K562 (cell line): Measurements from ENCODE around the gene NEK4. TPM values are rescaled to one million over a fixed set of nuclear protein-coding genes. Genes with fewer than 3 reads are reported as not detected.

Experiments
- ATAC-seq: fragments of 200-7000 bp; cut with Tn5 transposase; 3 replicates; pipeline ENCODE4 v1.9.1; 2020; ENCODE audit warnings: moderate library complexity
- BruUV-seq: library from RNA; stranded (reverse); fragments of 400-500 nt; replicated peaks from 2 replicates; lab custom pipeline; 2021; lab: Mats Ljungman, UMichigan
- CTCF ChIA-PET: fragments of 300-600 bp; formaldehyde crosslinking; extraction: SDS; loops from one replicate; lab custom pipeline; 2021; ENCODE audit warnings: low intra/inter-chr PET ratio; lab: Yijun Ruan, JAX
- POLR2A ChIA-PET: fragments of 300-600, 350-650 bp; sonication (Branson Sonifier 250); formaldehyde crosslinking; extraction: SDS; loops from one replicate; lab custom pipeline; 2021; ENCODE audit warnings: antibody characterized with exemption, inconsistent platforms; lab: Yijun Ruan, JAX
- DNase-seq, 4 experiments: peaks; one replicate each; pipeline versions ENCODE4 v3.0.0 to v3.0.0-alpha.2; 2011 to 2018; ENCODE audit warnings: low spot score in 3 of 4, mixed read lengths in 3 of 4; ENCODE audit errors: extremely low read depth in 1 of 4
- FAIRE-seq: peaks from 2 replicates; lab custom pipeline; 2011; peaks lifted over from hg19 to GRCh38; lab: Jason Lieb, UNC
- H2AFZ ChIP-seq: 2 replicates; pipeline ENCODE4 v1.6.0; 2011; ENCODE audit warnings: low read depth, low read length, control low read depth, inconsistent platforms
- H3K27ac ChIP-seq: fragments of 200-600 bp; 3 replicates; pipeline ENCODE4 v1.8.0; 2011; ENCODE audit warnings: low read depth, mild to moderate bottlenecking, control low read depth, inconsistent platforms, low read length, moderate library complexity, mixed read lengths; ENCODE audit errors: extremely low read depth
- H3K27me3 ChIP-seq, 2 experiments: fragments of 300-600 bp in 1 of 2; 2 replicates in 1 of 2; 3 replicates in 1 of 2; pipeline versions ENCODE4 v1.6.0 to v1.8.0; 2011; ENCODE audit warnings: inconsistent platforms in 2 of 2, low read length in 2 of 2, mild to moderate bottlenecking in 1 of 2, mixed read lengths in 1 of 2, moderate library complexity in 1 of 2; ENCODE audit not compliant: control insufficient read depth in 2 of 2, insufficient read depth in 2 of 2
- H3K36me3 ChIP-seq: fragments of 300-600 bp; 3 replicates; pipeline ENCODE4 v1.8.0; 2011; ENCODE audit warnings: mild to moderate bottlenecking, low read length, inconsistent platforms; ENCODE audit not compliant: control insufficient read depth, insufficient read depth
- H3K4me1 ChIP-seq, 2 experiments: fragments of 200-600 bp in 1 of 2; replicated peaks in 1 of 2; 2 replicates in 1 of 2; 3 replicates in 1 of 2; pipeline versions ENCODE4 v1.5.1 to v1.8.0; 2011; ENCODE audit warnings: inconsistent platforms in 2 of 2, low read length in 2 of 2, mild to moderate bottlenecking in 1 of 2, mixed read lengths in 1 of 2, moderate library complexity in 1 of 2; ENCODE audit not compliant: control insufficient read depth in 2 of 2, insufficient read depth in 2 of 2
- H3K4me2 ChIP-seq: 2 replicates; pipeline ENCODE4 v1.6.1; 2011; ENCODE audit warnings: low read length, control low read depth, inconsistent platforms, mixed read lengths; ENCODE audit not compliant: insufficient read depth
- H3K4me3 ChIP-seq: fragments of 200-600 bp; sonication (generic), shearing (Covaris generic); 2 replicates; pipeline ENCODE4 v1.5.1; 2016; ENCODE audit warnings: control low read depth, inconsistent platforms
- H3K79me2 ChIP-seq: fragments of 200-600 bp; 3 replicates; pipeline ENCODE4 v1.8.0; 2011; ENCODE audit warnings: low read length, inconsistent platforms; ENCODE audit not compliant: control insufficient read depth, insufficient read depth
- H3K9ac ChIP-seq, 2 experiments: 2 replicates each; pipeline versions ENCODE4 v1.6.0 to v1.6.1; 2011; ENCODE audit warnings: low read depth in 2 of 2, low read length in 2 of 2, control low read depth in 1 of 2, inconsistent platforms in 1 of 2, mild to moderate bottlenecking in 1 of 2, mixed read lengths in 1 of 2; ENCODE audit not compliant: insufficient read depth in 1 of 2
- H3K9me1 ChIP-seq: one replicate; pipeline ENCODE4 v1.6.0; 2011; ENCODE audit warnings: inconsistent platforms, mild to moderate bottlenecking, low read length, moderate library complexity; ENCODE audit not compliant: control insufficient read depth, insufficient read depth
- H3K9me3 ChIP-seq: replicated peaks from 2 replicates; pipeline ENCODE4 v1.5.1; 2011; ENCODE audit warnings: low read depth, low read length, inconsistent platforms; ENCODE audit not compliant: control insufficient read depth, insufficient read depth
- H4K20me1 ChIP-seq: replicated peaks from 2 replicates; pipeline ENCODE4 v1.6.1; 2011; ENCODE audit warnings: low read length, inconsistent platforms, mixed read lengths; ENCODE audit not compliant: control insufficient read depth, insufficient read depth
- HMGXB4 ChIP-seq: sonication (generic); formaldehyde crosslinking; IDR thresholded peaks from 2 replicates; pipeline ENCODE4 v1.8.1; 2023; ENCODE audit warnings: mild to moderate bottlenecking, missing genetic modification reagents
- POLR2G ChIP-seq: fragments of 200-400 bp; formaldehyde crosslinking; IDR thresholded peaks from 2 replicates; pipeline ENCODE4 v1.6.1; 2017; ENCODE audit warnings: low read depth, mild to moderate bottlenecking, antibody characterized with exemption, low read length, moderate library complexity
- TGIF2 ChIP-seq: sonication (generic); formaldehyde crosslinking; IDR thresholded peaks from 2 replicates; pipeline ENCODE4 v1.8.1; 2022; ENCODE audit warnings: mild to moderate bottlenecking, missing genetic modification reagents, moderate library complexity
- WGBS: fragments of 100-300 bp; shearing (Covaris generic); methylation state at CpG from one replicate; pipeline ENCODE4 v1.1.6; 2016; ENCODE audit warnings: low coverage, mixed read lengths; ENCODE audit not compliant: insufficient coverage; ENCODE audit errors: missing lambda C conversion rate; 5-methylcytosine and 5-hydroxymethylcytosine counted together
- in situ Hi-C: fragments of 300-500 bp; cut with MboI; formaldehyde crosslinking; loops from 4 replicates; pipeline ENCODE4 v1.15.0; 2018; ENCODE audit warnings: inconsistent platforms, mixed read lengths
- intact Hi-C: fragments of 100-400 bp; cut with micrococcal nuclease; formaldehyde crosslinking; loops from 2 replicates; pipeline ENCODE4 v1.14.2; 2022
- polyA plus RNA-seq, 8 experiments: library from polyadenylated mRNA; depleted of rRNA in 4 of 8; stranded (reverse) in 5 of 8; unstranded in 3 of 8; fragments of >200 nt; fragmentation: Nextera tagmentation in 2 of 8; fragmentation: Illumina TruSeq in 1 of 8; extraction: Ambion mirVana in 2 of 8; extraction: Trizol in 1 of 8; gene quantifications; 2 replicates each; pipeline versions ENCODE4 v1.2.1 to v1.2.3, GENCODE V29; 2011 to 2014; ENCODE audit warnings: inconsistent platforms in 1 of 8, missing spikeins in 1 of 8
- total RNA-seq, 7 experiments: library from RNA; depleted of rRNA in 6 of 7; stranded (reverse); fragments of >200 nt in 6 of 7; fragmentation: Illumina TruSeq in 2 of 7; extraction: Trizol in 2 of 7; gene quantifications; 2 replicates each; pipeline versions ENCODE4 v1.2.1 to v1.2.3, GENCODE V29; 2011 to 2021; ENCODE audit warnings: low replicate concordance in 1 of 7

Gene NEK4
- total and polyA plus RNA-seq, 9 of the 15 experiments (the other 6 are each of a cell fraction or from before 2014, with no cell fraction given), result 5.8 to 23.1 (median 16.6) TPM

DNA sequence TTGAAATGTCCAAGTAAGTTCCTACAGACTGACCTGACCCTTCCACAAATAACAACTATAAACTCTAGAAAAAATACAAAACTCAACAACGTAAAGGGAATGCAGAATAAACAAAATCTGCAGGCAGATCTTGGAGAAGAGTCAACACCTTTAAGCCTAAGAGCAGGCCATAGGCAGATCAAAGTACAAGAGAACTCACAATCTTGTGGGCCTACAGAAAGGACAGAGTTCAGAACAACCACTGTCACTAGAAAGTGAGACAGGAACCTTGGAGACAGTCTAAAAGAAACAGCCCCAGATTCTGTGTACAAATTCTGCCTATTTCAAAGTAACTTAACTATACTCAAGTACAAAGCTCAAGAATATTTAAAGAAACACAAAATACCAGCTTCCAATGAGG is 31.0 kb downstream of the NEK4 start:
- H3K4me2 ChIP-seq, result no peak overlapping the region

More for the DNA sequence above, 31.0 kb downstream of the NEK4 start:
- WGBS, result 50% methylated on average over 1 of the region's 1 CpG
- BruUV-seq, result no TSS peak
- no peak overlapping the region for H3K9ac ChIP-seq
- no peak for DNase-seq
- H3K27ac ChIP-seq, result no peak overlapping the region
- no peaks in the 10 kb centered on the region for H3K9me3 ChIP-seq
- FAIRE-seq, result no peak
- no peak overlapping the region for H2AFZ ChIP-seq
- peaks cover 54% of the 10 kb centered on the region for H3K36me3 ChIP-seq
- no peak overlapping the region for H3K4me3 ChIP-seq
- POLR2A ChIA-PET, result no interaction called here
- no peaks in the 10 kb centered on the region for H3K79me2 ChIP-seq
- intact Hi-C loops (loop anchor here (5.0 to 10.0 kb wide), 2 partner anchors 93 to 335 kb away; partner anchors contain the start of gene ITIH4), in situ Hi-C loops (no loop called here)
- no peaks in the 10 kb centered on the region for H3K4me1 ChIP-seq
- CTCF ChIA-PET, result no interaction called here
- ATAC-seq, result no peak
- no peak for TF ChIP-seq HMGXB4 (CRISPR knock-in tag)
- TF ChIP-seq TGIF2 (CRISPR knock-in tag), result no peak
- no peak for TF ChIP-seq POLR2G
- H3K9me1 ChIP-seq, result no peaks in the 10 kb centered on the region
- H3K27me3 ChIP-seq, result no peaks in the 10 kb centered on the region
- no peaks in the 10 kb centered on the region for H4K20me1 ChIP-seq
